GM13977 (cell line): ENCODE data around the gene PTPDC1.
"Not testable (repeated sequence)": the region's sequence is repeated elsewhere in the genome, so short reads cannot be mapped to it uniquely, and the experiment has no call there.

Experiments
- DNase-seq: peaks from one replicate; pipeline ENCODE4 v3.0.0; 2012; ENCODE audit warnings: low spot score
- CTCF ChIP-seq: IDR thresholded peaks from 2 replicates; pipeline ENCODE4 v1.5.1; 2012; ENCODE audit warnings: mild to moderate bottlenecking, control low read depth; ENCODE audit not compliant: insufficient read depth; ENCODE audit errors: extremely low read depth, missing control alignments
- in situ Hi-C: fragments of 300-500 bp; cut with MboI; formaldehyde crosslinking; loops from one replicate; pipeline ENCODE4 v1.12.0; 2022; ENCODE audit warnings: low sequenced_read_pairs, low pct_unique_long_range_greater_than_20kb, mixed read lengths, inconsistent platforms; ENCODE audit not compliant: unreplicated experiment

PTPDC1 gene

GRCh38 chr9:94085062-94085639 lies 887 bp downstream of the PTPDC1 start:
- in situ Hi-C loops, result no loop called here
- TF ChIP-seq CTCF, result no peak
- DNase-seq, result no peak

- no peak for TF ChIP-seq CTCF
- in situ Hi-C loops, result no loop called here
- no peak for DNase-seq
Observed at GRCh38 chr9:94086486-94087345, 2.5 kb downstream of the PTPDC1 start.

GRCh38 chr9:94094219-94095145 lies 10.2 kb downstream of the PTPDC1 start:
- in situ Hi-C loops, DNase-seq: not testable (repeated sequence)

- in situ Hi-C loops, result no loop called here
- no peak for TF ChIP-seq CTCF
- no peak for DNase-seq
Observed at GRCh38 chr9:94096819-94097577, 12.7 kb downstream of the PTPDC1 start.

GRCh38 chr9:94097788-94098414 lies 13.6 kb downstream of the PTPDC1 start:
- TF ChIP-seq CTCF, result no peak
- no peak for DNase-seq
- in situ Hi-C loops, result no loop called here

GRCh38 chr9:94100152-94100879 lies 16.1 kb downstream of the PTPDC1 start:
- no peak for DNase-seq
- no peak for TF ChIP-seq CTCF
- in situ Hi-C loops, result no loop called here
